Measurements from ENCODE around the gene ITGAX. TPM values are rescaled to one million over a fixed set of nuclear protein-coding genes. Genes with fewer than 3 reads are reported as not detected.
A peak's percentile ranks its signal among the peaks of the same experiment; 100 is the strongest.

ITGAX gene
- total RNA-seq, 2 experiments from 2014 or later: 42.0 to 43.2 TPM

GRCh38 chr16:31423801-31424200 lies 68.8 kb downstream of the ITGAX start:
- POLR2A ChIA-PET: no interaction called here
- peaks cover 55% of the 10 kb centered on the region for H3K4me1 Mint-ChIP-seq
- peaks cover 13% of the 10 kb centered on the region for H3K36me3 Mint-ChIP-seq (ENCODE audit: low read depth)
- peaks cover 10% of the 10 kb centered on the region for H3K27me3 Mint-ChIP-seq
- no peak for DNase-seq
- no peak overlapping the region for H3K27ac Mint-ChIP-seq
- H3K4me3 Mint-ChIP-seq: no peak overlapping the region
- CTCF ChIA-PET: no interaction called here
- H3K9me3 Mint-ChIP-seq: peaks cover 8% of the 10 kb centered on the region

- Mint-ChIP-seq H3K4me1 (peaks cover 34% of the 10 kb centered on the region), H3K36me3 (ENCODE audit: low read depth) (peaks cover 10% of the 10 kb centered on the region), H3K27ac (no peak overlapping the region), H3K9me3 (peaks cover 8% of the 10 kb centered on the region), H3K4me3 (peak overlapping the region; percentile 35), H3K27me3 (peaks cover 7% of the 10 kb centered on the region)
- DNase-seq: peak; percentile 64
- POLR2A ChIA-PET: no interaction called here
- CTCF ChIA-PET: interaction anchor here (1.0 to 1.3 kb wide), 3 partner anchors 25 to 69 kb away, joined by 3 read pairs; no protein-coding TSS in a partner anchor
Observed at GRCh38 chr16:31427441-31428278, 72.7 kb downstream of the ITGAX start.

GRCh38 chr16:31428279-31428597 lies 73.3 kb downstream of the ITGAX start, which contains the start of gene COX6A2:
Gene COX6A2, minus strand, starts transcription at chr16:31428360. Its CDS starts 35 bp downstream, at chr16:31428325.
- peaks cover 8% of the 10 kb centered on the region for H3K9me3 Mint-ChIP-seq
- ChIA-PET CTCF (interaction anchor here (1.0 to 1.9 kb wide), 3 partner anchors 14 to 70 kb away, joined by 3 to 9 read pairs (median 3); partner anchors contain the start of gene ZNF843), POLR2A (no interaction called here)
- H3K4me1 Mint-ChIP-seq: peaks cover 28% of the 10 kb centered on the region
- H3K27me3 Mint-ChIP-seq: peaks cover 7% of the 10 kb centered on the region
- no peak within 1 kb of the TSS for H3K27ac Mint-ChIP-seq
- peak within 1 kb of the TSS; percentile 35 for H3K4me3 Mint-ChIP-seq
- no peak for DNase-seq
- H3K36me3 Mint-ChIP-seq (ENCODE audit: low read depth): peaks cover 9% of the 10 kb centered on the region

- no peak overlapping the region for H3K27ac Mint-ChIP-seq
- peaks cover 8% of the 10 kb centered on the region for H3K9me3 Mint-ChIP-seq
- ChIA-PET CTCF (interaction anchor here (1.0 to 1.9 kb wide), 3 partner anchors 14 to 70 kb away, joined by 3 to 9 read pairs (median 3); partner anchors contain the start of gene ZNF843), POLR2A (no interaction called here)
- H3K27me3 Mint-ChIP-seq: peaks cover 7% of the 10 kb centered on the region
- H3K4me1 Mint-ChIP-seq: peaks cover 23% of the 10 kb centered on the region
- no peak for DNase-seq
- H3K4me3 Mint-ChIP-seq: no peak overlapping the region
- peaks cover 7% of the 10 kb centered on the region for H3K36me3 Mint-ChIP-seq (ENCODE audit: low read depth)
Observed at GRCh38 chr16:31428638-31429247, 73.8 kb downstream of the ITGAX start.

GRCh38 chr16:31429314-31429713 lies 74.3 kb downstream of the ITGAX start:
- Mint-ChIP-seq H3K4me1 (peaks cover 17% of the 10 kb centered on the region), H3K36me3 (ENCODE audit: low read depth) (peaks cover 7% of the 10 kb centered on the region), H3K9me3 (peaks cover 8% of the 10 kb centered on the region), H3K4me3 (no peak overlapping the region), H3K27ac (no peak overlapping the region), H3K27me3 (peaks cover 7% of the 10 kb centered on the region)
- POLR2A ChIA-PET: interaction anchor here (1.1 kb wide), 1 partner anchor 29 kb away, joined by 5 read pairs; no protein-coding TSS in a partner anchor
- CTCF ChIA-PET: interaction anchor here (1.0 to 1.9 kb wide), 3 partner anchors 13 to 71 kb away, joined by 3 to 9 read pairs (median 4); partner anchors contain the start of gene ZNF843
- no peak for DNase-seq

- H3K36me3 Mint-ChIP-seq (ENCODE audit: low read depth): peaks cover 4% of the 10 kb centered on the region
- no peak overlapping the region for H3K27ac Mint-ChIP-seq
- H3K4me1 Mint-ChIP-seq: peaks cover 16% of the 10 kb centered on the region
- peaks cover 8% of the 10 kb centered on the region for H3K9me3 Mint-ChIP-seq
- H3K27me3 Mint-ChIP-seq: peaks cover 7% of the 10 kb centered on the region
- no peak for DNase-seq
- H3K4me3 Mint-ChIP-seq: no peak overlapping the region
- CTCF ChIA-PET: interaction anchor here (1.0 to 1.9 kb wide), 2 partner anchors 13 to 31 kb away, joined by 4 to 9 read pairs; partner anchors contain the start of gene ZNF843
- POLR2A ChIA-PET: interaction anchor here (1.1 to 1.7 kb wide), 2 partner anchors 13 to 30 kb away, joined by 5 to 6 read pairs; partner anchors contain the start of gene ZNF843
Observed at GRCh38 chr16:31429796-31430195, 74.8 kb downstream of the ITGAX start.

GRCh38 chr16:31430380-31431052 lies 75.5 kb downstream of the ITGAX start:
- Mint-ChIP-seq H3K36me3 (ENCODE audit: low read depth) (peaks cover 3% of the 10 kb centered on the region), H3K4me1 (peaks cover 15% of the 10 kb centered on the region), H3K4me3 (no peak overlapping the region), H3K27ac (no peak overlapping the region), H3K9me3 (peaks cover 4% of the 10 kb centered on the region), H3K27me3 (peaks cover 7% of the 10 kb centered on the region)
- ChIA-PET CTCF (interaction anchor here (1.0 to 2.0 kb wide), 4 partner anchors 9 to 31 kb away, joined by 4 to 10 read pairs (median 8); partner anchors contain the start of gene ZNF843), POLR2A (interaction anchor here (1.0 to 1.7 kb wide), 6 partner anchors 8 to 214 kb away, joined by 4 to 6 read pairs (median 4); partner anchors contain the start of gene ZNF843)
- DNase-seq: no peak

Other genes starting within 250 kb of the ITGAX start
- 10 to 100 TPM; 32.9 to 34.4 TPM for gene BCKDK, start 246.8 kb upstream of the ITGAX start, total RNA-seq
- 10 to 100 TPM; 43.7 to 44.3 TPM for gene KAT8, start 237.5 kb upstream of the ITGAX start, total RNA-seq
- not detected for gene PRSS8, start 219.4 kb upstream of the ITGAX start, total RNA-seq
- gene PRSS36, start 205.1 kb upstream of the ITGAX start, total RNA-seq: under 1 TPM; 0.58 to 0.85 TPM
- 100 to 1,000 TPM; 386 to 397 TPM for gene FUS, start 175.0 kb upstream of the ITGAX start, total RNA-seq
- gene PYCARD, start 152.4 kb upstream of the ITGAX start, total RNA-seq: 100 to 1,000 TPM in 1 of 2 experiments, 10 to 100 TPM in 1; 96.1 to 102 TPM
- gene TRIM72, start 141.1 kb upstream of the ITGAX start, total RNA-seq: under 1 TPM; 0.03 to 0.05 TPM
- gene PYDC1, start 138.0 kb upstream of the ITGAX start, total RNA-seq: not detected
- 10 to 100 TPM; 81.3 to 82.1 TPM for gene ITGAM, start 95.2 kb upstream of the ITGAX start, total RNA-seq
- not detected for gene ITGAD, start 38.2 kb downstream of the ITGAX start, total RNA-seq
- not detected for gene COX6A2, start 73.2 kb downstream of the ITGAX start, total RNA-seq
- gene ZNF843, start 87.6 kb downstream of the ITGAX start, total RNA-seq: under 1 TPM in 1 of 2 experiments, not detected in 1; 0.13 TPM
- 10 to 100 TPM; 10.1 to 12.0 TPM for gene ARMC5, start 104.3 kb downstream of the ITGAX start, total RNA-seq
- gene TGFB1I1, start 117.0 kb downstream of the ITGAX start, total RNA-seq: under 1 TPM; 0.25 to 0.38 TPM
- under 1 TPM; 0.25 to 0.30 TPM for gene SLC5A2, start 127.9 kb downstream of the ITGAX start, total RNA-seq
- 10 to 100 TPM; 36.8 to 37.9 TPM for gene RUSF1, start 153.2 kb downstream of the ITGAX start, total RNA-seq
- not detected for gene AHSP, start 172.7 kb downstream of the ITGAX start, total RNA-seq

All from activated CD4-positive, alpha-beta memory T cell treated with anti-CD3 and anti-CD28 coated beads, Interleukin-2, amount 10 ng/mL, durations not matched to agents 7 days and 5 days (primary cell).